T-helper 2 cell treated with Interferon-gamma antibody and Interleukin-4, amounts not matched to agents 5 μg/mL and 100 μg/mL, for 36 hours (primary cell): Measurements from ENCODE around the gene DPP7.
A peak's percentile ranks its signal among the peaks of the same experiment; 100 is the strongest.

Source experiments
- DNase-seq: peaks from one replicate; pipeline ENCODE4 v3.0.0; 2021; ENCODE audit warnings: low spot score
- H3K27ac Mint-ChIP-seq: one replicate; pipeline ENCODE4 v1.8.0; 2021; ENCODE audit warnings: mild to moderate bottlenecking, mixed read lengths
- H3K27me3 Mint-ChIP-seq: one replicate; pipeline ENCODE4 v1.8.0; 2021; ENCODE audit warnings: low read depth, mixed read lengths
- H3K36me3 Mint-ChIP-seq: one replicate; pipeline ENCODE4 v1.8.0; 2021; ENCODE audit warnings: low read depth, mixed read lengths
- H3K4me1 Mint-ChIP-seq: one replicate; pipeline ENCODE4 v1.8.0; 2021; ENCODE audit warnings: low read depth, mixed read lengths
- H3K4me3 Mint-ChIP-seq: one replicate; pipeline ENCODE4 v1.8.0; 2022; ENCODE audit warnings: mild to moderate bottlenecking, moderate library complexity, mixed read lengths
- H3K9me3 Mint-ChIP-seq: one replicate; pipeline ENCODE4 v1.8.0; 2021; ENCODE audit warnings: mixed read lengths

Gene DPP7

DNA sequence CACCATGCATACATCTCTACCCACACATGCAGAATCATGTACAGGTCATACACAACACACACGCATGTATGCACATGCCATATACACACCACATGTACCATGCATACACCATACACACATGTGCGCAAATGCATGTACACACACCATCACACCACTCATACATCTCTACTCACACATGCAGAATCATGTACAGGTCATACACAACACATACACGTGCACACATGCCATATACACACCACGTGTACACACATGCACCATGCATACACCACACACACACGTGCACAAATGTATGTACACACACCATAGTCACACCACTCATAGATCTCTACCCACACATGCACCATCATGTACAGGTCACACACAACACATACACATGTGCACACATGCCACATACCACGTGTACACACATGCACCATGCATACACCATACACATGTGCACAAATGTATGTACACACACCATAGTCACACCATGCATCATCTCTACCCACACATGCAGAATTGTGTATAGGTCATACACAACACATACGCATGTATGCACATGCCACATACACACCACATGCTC, 38.4 kb upstream of the DPP7 start:
- Mint-ChIP-seq H3K4me1 (peaks cover 5% of the 10 kb centered on the region), H3K27me3 (peaks cover 11% of the 10 kb centered on the region), H3K27ac (no peak overlapping the region), H3K4me3 (no peak overlapping the region), H3K36me3 (no peaks in the 10 kb centered on the region), H3K9me3 (no peaks in the 10 kb centered on the region)
- DNase-seq = no peak

DNA sequence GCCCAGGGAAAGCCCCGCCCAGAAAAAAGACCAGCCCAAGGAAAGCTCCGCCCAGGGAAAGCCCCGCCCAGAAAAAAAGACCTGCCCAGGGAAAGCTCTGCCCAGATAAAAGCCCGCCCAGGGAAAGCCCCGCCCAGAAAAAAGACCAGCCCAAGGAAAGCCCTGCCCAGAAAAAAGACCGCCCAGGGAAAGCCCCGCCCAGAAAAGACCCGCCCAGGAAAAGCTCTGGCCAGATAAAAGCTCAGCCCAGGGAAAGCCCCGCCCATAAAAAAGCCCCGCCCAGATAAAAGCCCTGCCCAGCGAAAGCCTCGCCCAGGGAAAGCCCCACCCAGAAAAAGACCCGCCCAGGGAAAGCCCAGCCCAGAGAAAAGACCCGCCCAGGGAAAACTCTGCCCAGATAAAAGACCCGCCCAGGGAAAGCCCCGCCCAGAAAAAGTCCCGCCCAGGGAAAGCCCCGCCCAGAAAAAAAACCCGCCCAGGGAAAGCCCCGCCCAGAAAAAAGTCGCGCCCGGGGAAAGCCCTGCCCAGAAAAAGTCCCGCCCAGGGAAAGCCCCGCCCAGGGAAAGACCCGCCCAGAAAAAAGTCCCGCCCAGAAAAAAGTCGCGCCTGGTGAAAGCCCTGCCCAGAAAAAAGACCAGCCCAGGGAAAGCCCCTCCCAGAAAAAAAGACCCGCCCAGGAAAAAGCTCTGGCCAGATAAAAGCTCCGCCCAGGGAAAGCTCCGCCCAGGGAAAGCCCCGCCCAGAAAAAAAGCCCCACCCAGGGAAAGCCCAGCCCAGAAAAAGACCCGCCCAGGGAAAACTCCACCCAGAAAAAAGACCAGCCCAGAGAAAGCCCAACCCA, 36.3 kb upstream of the DPP7 start:
- H3K27me3 Mint-ChIP-seq = peaks cover 3% of the 10 kb centered on the region
- DNase-seq = peak; percentile 55
- no peaks in the 10 kb centered on the region for H3K9me3 Mint-ChIP-seq
- no peaks in the 10 kb centered on the region for H3K36me3 Mint-ChIP-seq
- peak overlapping the region; percentile 54 for H3K27ac Mint-ChIP-seq
- H3K4me1 Mint-ChIP-seq = peaks cover 4% of the 10 kb centered on the region
- no peak overlapping the region for H3K4me3 Mint-ChIP-seq

DNA sequence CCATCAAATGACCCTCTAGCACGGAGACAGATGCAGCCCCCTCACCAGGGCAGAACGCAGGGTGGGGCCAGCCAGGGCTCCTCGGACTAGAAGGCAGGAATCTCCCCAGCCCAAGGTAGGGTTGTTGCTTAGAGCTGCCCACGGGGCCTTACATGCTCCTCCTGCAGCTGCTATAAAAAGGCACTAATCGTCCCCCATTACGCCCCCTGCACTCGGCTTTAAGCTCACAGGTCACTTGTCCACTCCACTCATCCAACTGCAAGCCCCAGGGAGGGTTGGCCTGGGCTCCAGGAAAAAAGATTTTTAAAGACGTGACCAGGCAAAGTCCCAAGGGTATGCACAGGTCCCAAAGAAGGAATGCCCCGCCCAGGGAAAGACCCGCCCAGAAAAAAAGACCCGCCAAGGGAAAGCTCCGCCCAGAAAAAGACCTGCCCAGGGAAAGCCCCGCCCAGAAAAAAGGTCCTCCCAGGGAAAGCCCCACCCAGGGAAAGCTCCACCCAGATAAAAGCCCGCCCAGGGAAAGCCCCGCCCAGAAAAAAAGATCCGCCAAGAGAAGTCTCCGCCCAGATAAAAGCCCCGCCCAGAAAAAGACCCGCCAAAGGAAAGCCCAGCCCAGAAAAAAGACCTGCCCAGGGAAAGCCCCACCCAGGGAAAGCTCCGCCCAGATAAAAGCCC, 35.5 kb upstream of the DPP7 start:
- Mint-ChIP-seq H3K4me1 (peaks cover 4% of the 10 kb centered on the region), H3K27ac (no peak overlapping the region), H3K36me3 (no peaks in the 10 kb centered on the region), H3K9me3 (no peaks in the 10 kb centered on the region), H3K27me3 (peaks cover 3% of the 10 kb centered on the region), H3K4me3 (no peak overlapping the region)
- DNase-seq = no peak

DNA sequence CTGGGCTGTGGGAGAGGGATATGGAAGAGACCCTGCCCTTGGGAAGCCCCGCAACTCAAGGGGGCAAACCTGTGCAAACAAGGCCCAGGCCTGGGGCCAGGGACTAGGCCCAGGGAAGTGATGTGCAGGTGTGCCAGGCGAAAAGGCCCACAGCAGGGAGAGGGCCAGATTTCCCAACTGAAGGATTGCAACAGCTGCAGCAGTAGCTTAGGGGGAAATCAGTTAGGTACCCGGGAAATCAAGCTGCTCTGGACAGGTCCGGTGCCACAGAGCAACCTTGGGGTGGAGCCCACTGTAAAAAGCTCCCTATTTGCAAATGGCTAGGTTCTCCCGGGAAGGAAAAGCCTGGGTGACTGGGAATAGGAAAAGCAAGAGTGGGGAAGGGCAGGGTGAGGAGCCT, 34.8 kb upstream of the DPP7 start:
- no peaks in the 10 kb centered on the region for H3K9me3 Mint-ChIP-seq
- H3K27me3 Mint-ChIP-seq = no peaks in the 10 kb centered on the region
- peaks cover 4% of the 10 kb centered on the region for H3K4me1 Mint-ChIP-seq
- no peaks in the 10 kb centered on the region for H3K36me3 Mint-ChIP-seq
- no peak for DNase-seq
- no peak overlapping the region for H3K27ac Mint-ChIP-seq
- no peak overlapping the region for H3K4me3 Mint-ChIP-seq

DNA sequence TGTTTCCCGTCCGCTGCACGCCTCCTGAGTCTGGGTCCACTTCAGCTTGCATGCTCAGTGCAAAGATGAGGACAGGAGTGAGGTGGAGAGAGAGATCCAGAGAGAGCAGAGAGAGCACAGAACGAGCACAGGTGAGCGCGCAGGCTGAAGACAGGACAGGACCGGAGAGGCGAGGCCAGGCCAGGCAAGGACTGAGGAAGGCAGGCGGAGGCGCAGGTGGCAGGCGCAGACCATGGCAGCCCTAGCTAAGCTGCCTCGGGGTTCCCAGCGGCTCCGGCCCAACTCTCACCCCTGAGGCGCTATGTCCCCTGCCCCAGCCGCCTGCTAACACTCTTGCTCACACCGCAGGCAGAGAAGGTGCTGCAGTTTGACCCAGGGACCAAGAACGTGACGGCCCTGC, 34.1 kb upstream of the DPP7 start:
- H3K4me3 Mint-ChIP-seq = no peak overlapping the region
- no peak overlapping the region for H3K27ac Mint-ChIP-seq
- no peaks in the 10 kb centered on the region for H3K27me3 Mint-ChIP-seq
- no peaks in the 10 kb centered on the region for H3K9me3 Mint-ChIP-seq
- no peaks in the 10 kb centered on the region for H3K36me3 Mint-ChIP-seq
- peaks cover 4% of the 10 kb centered on the region for H3K4me1 Mint-ChIP-seq
- no peak for DNase-seq

DNA sequence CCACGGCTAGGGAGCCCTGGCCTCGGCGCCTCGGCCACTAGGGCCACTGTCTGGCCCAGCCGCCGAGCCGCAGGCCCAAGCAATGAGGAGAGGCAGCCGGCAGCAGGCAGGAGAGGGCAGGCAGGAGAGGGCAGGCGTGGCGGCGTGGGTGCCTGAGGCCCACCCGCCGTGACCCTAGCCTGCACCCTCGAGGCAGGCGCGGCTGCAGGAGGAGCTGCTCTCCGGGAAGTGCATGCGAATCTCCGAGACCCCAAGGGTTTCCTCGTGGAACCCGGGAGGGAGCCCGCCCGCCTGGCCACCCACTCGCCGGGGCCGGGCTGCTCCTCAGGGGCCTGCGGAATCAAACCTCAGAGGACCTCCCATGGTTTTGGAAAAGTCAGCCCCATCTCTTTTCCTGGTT, 33.7 kb upstream of the DPP7 start:
- H3K4me1 Mint-ChIP-seq = peaks cover 4% of the 10 kb centered on the region
- no peak for DNase-seq
- no peaks in the 10 kb centered on the region for H3K36me3 Mint-ChIP-seq
- H3K27me3 Mint-ChIP-seq = no peaks in the 10 kb centered on the region
- no peak overlapping the region for H3K27ac Mint-ChIP-seq
- H3K4me3 Mint-ChIP-seq = no peak overlapping the region
- H3K9me3 Mint-ChIP-seq = no peaks in the 10 kb centered on the region

DNA sequence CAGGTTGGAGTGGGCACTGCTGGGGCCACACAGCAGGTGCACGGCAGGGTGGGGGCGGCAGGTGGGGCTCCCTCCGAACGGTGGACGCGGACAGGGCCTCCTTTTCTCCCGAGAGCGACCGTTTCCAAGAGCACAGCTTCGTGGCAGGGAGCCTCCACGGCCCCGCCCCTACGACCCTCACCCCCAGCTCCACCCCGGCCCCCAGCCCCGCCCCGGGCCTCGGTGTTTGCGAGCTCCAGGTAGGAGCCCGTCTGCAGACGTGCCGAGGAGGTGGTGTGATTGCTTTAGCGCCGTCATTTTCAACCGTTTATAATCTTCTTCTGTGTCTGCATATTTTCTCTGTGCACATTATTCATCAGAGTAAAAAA, 33.2 kb upstream of the DPP7 start:
- DNase-seq = no peak
- Mint-ChIP-seq H3K4me1 (peaks cover 4% of the 10 kb centered on the region), H3K27ac (no peak overlapping the region), H3K4me3 (no peak overlapping the region), H3K9me3 (no peaks in the 10 kb centered on the region), H3K27me3 (no peaks in the 10 kb centered on the region), H3K36me3 (no peaks in the 10 kb centered on the region)

DNA sequence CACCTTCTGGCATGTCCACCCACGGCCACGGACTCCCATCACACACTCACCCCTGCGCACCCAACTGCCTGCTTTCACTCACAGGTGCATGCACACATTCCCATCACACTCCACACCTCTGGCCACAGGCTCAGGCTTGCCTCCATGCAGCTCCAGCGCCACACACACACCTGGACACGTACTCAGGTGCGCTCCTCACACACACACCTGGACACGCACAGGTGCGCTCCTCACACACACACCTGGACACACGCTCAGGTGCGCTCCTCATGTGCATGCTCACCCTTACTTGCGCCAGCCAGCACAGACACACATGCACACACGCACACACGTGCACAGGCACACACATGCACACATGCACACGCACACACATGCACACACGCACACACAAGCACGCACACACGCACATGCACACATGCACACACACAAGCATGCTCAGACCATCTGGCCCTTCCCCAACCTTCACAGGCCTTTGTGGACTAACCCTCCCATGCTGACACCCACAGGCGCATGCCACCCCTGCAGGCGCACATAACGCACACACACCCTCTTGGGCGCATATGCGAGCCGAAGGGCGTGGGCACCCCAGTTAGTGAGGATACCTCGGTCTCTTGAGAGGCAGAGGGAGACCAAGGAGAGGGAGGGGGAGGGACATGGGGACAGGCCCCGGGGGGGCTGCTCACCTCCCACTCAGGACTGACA, 32.7 kb upstream of the DPP7 start:
- Mint-ChIP-seq H3K27me3 (peaks cover under 1% of the 10 kb centered on the region), H3K36me3 (no peaks in the 10 kb centered on the region), H3K9me3 (no peaks in the 10 kb centered on the region), H3K4me3 (no peak overlapping the region), H3K4me1 (peaks cover 4% of the 10 kb centered on the region), H3K27ac (no peak overlapping the region)
- DNase-seq = no peak

DNA sequence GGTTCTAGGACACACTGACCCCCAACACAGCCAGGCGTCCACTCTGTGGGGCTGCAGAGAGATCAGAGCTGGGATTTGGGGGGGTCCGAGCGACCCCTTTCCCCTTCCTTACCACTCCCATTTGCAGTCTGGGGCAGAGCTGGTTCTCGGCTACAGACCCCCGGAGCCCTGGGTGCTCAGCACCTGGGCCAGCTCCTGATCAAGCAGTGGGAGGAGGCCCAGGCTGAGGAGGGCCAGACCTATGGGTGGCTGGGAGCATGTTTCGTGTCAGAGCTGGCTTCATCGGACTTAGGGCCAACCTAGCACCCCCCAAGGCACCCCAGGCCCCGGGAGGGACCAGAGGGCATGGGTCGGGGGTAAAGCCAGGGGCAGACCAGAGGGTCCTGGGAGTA, 32.0 kb upstream of the DPP7 start:
- H3K4me1 Mint-ChIP-seq = peaks cover 4% of the 10 kb centered on the region
- DNase-seq = no peak
- no peak overlapping the region for H3K27ac Mint-ChIP-seq
- H3K4me3 Mint-ChIP-seq = no peak overlapping the region
- no peaks in the 10 kb centered on the region for H3K9me3 Mint-ChIP-seq
- peaks cover 4% of the 10 kb centered on the region for H3K27me3 Mint-ChIP-seq
- no peaks in the 10 kb centered on the region for H3K36me3 Mint-ChIP-seq

DNA sequence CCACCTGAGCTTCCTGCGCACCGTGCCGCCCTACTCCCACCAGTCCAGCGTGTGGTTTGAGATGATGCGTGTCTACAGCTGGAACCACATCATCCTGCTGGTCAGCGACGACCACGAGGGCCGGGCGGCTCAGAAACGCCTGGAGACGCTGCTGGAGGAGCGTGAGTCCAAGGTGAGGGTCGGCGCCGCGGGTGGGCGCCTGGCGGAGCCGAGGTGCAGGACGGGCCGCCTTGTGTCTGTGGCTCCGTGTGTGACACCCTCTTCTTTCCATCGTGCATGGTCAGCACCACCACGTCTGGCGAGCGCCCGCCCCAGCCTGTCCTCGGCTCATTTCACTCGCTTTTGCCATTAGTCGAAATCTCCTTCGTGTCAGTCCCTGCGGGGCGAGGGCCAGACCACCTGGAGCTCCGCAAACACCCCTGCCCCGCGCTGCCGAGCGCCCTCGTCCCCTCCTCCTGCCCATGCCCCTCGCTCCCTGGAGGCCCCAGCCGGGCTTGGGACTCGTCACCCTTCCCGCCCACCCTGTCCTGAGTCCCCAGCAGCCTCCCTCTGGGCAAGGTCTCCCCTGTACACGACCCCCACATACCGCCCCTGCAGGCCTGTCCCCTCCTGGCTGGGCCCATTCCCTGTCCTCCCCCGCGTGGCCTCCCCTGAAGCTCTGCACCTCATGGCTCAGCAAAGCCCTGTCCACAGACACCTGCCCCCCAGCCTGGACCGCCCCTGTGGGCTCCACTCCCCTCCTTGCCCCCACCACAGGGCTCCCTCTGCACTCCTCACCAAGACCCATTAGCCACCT, 31.4 kb upstream of the DPP7 start:
- no peak for DNase-seq
- Mint-ChIP-seq H3K27me3 (peaks cover 5% of the 10 kb centered on the region), H3K36me3 (no peaks in the 10 kb centered on the region), H3K27ac (no peak overlapping the region), H3K4me1 (peaks cover 1% of the 10 kb centered on the region), H3K9me3 (no peaks in the 10 kb centered on the region), H3K4me3 (no peak overlapping the region)

DNA sequence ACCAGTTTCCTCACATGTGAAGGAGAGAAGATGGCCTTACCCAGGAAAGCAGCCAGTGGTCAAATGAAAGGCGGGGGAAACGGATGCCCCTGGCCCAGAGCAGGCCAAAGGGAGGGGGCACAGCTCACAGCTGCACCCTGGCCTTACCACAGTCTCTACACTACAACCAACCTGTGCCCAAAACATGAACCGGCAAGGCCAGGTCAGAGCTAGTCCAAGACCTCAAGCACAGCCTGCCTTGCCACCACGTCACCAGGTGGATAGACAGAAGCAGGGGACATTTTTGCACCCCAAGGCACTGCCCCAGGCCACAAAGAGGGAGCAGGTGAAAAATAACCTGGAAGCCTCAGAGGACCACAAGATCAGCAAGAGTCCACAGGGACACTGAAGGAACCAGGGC, 28.9 kb upstream of the DPP7 start:
- H3K36me3 Mint-ChIP-seq = no peaks in the 10 kb centered on the region
- H3K27me3 Mint-ChIP-seq = peaks cover 25% of the 10 kb centered on the region
- no peak overlapping the region for H3K27ac Mint-ChIP-seq
- no peak for DNase-seq
- no peak overlapping the region for H3K4me3 Mint-ChIP-seq
- H3K9me3 Mint-ChIP-seq = no peaks in the 10 kb centered on the region
- H3K4me1 Mint-ChIP-seq = peaks cover 3% of the 10 kb centered on the region

DNA sequence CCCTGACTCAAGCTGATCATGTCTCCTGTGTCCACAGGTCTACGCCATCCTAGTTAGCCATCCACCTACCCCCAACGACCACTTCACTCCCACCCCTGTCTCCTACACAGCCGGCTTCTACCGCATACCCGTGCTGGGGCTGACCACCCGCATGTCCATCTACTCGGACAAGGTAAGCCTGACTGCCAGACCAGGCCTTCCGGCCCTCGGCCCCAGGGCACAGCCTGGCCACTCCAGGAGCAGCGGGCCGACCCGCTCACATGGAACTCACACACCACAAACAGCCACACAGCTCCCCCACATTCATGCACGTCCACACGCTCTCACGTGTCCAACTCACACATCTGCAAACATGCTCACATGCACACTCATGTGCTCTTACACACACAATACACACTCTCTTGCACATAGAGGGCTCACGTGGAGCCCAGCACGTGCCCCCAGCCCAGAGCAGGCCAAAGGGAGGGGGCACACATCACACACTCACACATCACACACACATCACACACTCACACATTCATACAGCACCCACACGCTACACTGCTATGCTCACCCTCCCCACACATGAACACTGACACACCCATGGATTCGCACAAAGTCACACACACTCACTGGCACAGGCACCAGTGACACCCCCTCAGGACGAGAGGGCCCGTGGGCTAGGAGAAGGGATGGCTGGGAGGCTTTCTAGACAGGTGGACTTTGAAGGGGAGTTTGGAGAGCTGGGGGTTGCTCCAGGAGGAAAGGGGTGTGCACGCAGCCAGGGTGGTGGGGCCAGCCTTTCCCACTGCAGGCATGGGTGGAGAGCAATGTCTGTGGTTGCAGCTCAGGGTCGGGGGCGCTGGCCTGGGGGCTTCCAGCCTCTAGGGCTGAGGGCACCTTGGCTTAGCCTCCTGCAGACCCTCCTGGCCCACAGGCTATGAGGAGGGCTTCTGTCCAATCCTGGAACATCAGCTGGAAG, 27.7 kb upstream of the DPP7 start:
- H3K4me3 Mint-ChIP-seq = no peak overlapping the region
- H3K36me3 Mint-ChIP-seq = no peaks in the 10 kb centered on the region
- H3K4me1 Mint-ChIP-seq = peaks cover 3% of the 10 kb centered on the region
- no peak for DNase-seq
- H3K9me3 Mint-ChIP-seq = no peaks in the 10 kb centered on the region
- peaks cover 35% of the 10 kb centered on the region for H3K27me3 Mint-ChIP-seq
- H3K27ac Mint-ChIP-seq = no peak overlapping the region
